Cardiac muscle cell (in vitro differentiated cells and primary cell): Measurements from ENCODE around the gene RNGTT. TPM values are rescaled to one million over a fixed set of nuclear protein-coding genes. Genes with fewer than 3 reads are reported as not detected.

Experiments used
- DNase-seq, 2 donors: peaks; one replicate each; pipeline versions ENCODE4 v3.0.0 to v3.0.0-alpha.2; 2010 to 2017; ENCODE audit warnings: low read depth in 1 of 2, low spot score in 1 of 2
- H3K27ac ChIP-seq: fragments of 200-600 bp; sonication (generic); 2 replicates; pipeline ENCODE4 v1.5.1; 2016
- H3K27me3 ChIP-seq: fragments of 200-600 bp; sonication (generic); 2 replicates; pipeline ENCODE4 v1.6.0; 2016; ENCODE audit warnings: control low read depth
- H3K36me3 ChIP-seq: fragments of 200-600 bp; sonication (generic); 2 replicates; pipeline ENCODE4 v1.5.1; 2016; ENCODE audit warnings: control low read depth
- H3K4me1 ChIP-seq: fragments of 200-600 bp; sonication (generic); 2 replicates; pipeline ENCODE4 v1.8.1; 2017; ENCODE audit warnings: low read depth, mild to moderate bottlenecking, mixed run types
- H3K4me3 ChIP-seq: fragments of 200-600 bp; sonication (generic); 2 replicates; pipeline ENCODE4 v1.5.1; 2016; ENCODE audit warnings: mild to moderate bottlenecking
- H3K9me3 ChIP-seq: fragments of 200-600 bp; sonication (generic); 2 replicates; pipeline ENCODE4 v1.5.1; 2017; ENCODE audit warnings: low read depth, mild to moderate bottlenecking, control low read depth
- CTCF ChIP-seq: IDR thresholded peaks from 2 replicates; pipeline ENCODE4 v1.5.1; 2012; ENCODE audit warnings: low read depth, mild to moderate bottlenecking, low read length
- polyA plus RNA-seq: library from polyadenylated mRNA; unstranded; fragments of >200 nt; fragmentation: Nextera tagmentation; extraction: Ambion mirVana; gene quantifications from 2 replicates; pipeline ENCODE4 v1.2.1, GENCODE V29; 2016
- total RNA-seq: library from RNA; depleted of rRNA; stranded (reverse); fragments of >200 nt; gene quantifications from 2 replicates; pipeline ENCODE4 v1.2.3, GENCODE V29; 2016

Gene RNGTT
- total and polyA plus RNA-seq, 2 experiments from 2014 or later: 10.9 to 12.5 TPM

- Histone ChIP-seq H3K9me3 (no peaks in the 10 kb centered on the region), H3K27ac (no peak overlapping the region), H3K36me3 (no peaks in the 10 kb centered on the region), H3K4me1 (no peaks in the 10 kb centered on the region), H3K4me3 (no peak overlapping the region), H3K27me3 (no peaks in the 10 kb centered on the region)
- TF ChIP-seq CTCF: no peak
- DNase-seq: peak in 1 of 2 donors; percentile 70
Measured at GRCh38 chr6:88650029-88650619, 313.3 kb downstream of the RNGTT start.

DNA sequence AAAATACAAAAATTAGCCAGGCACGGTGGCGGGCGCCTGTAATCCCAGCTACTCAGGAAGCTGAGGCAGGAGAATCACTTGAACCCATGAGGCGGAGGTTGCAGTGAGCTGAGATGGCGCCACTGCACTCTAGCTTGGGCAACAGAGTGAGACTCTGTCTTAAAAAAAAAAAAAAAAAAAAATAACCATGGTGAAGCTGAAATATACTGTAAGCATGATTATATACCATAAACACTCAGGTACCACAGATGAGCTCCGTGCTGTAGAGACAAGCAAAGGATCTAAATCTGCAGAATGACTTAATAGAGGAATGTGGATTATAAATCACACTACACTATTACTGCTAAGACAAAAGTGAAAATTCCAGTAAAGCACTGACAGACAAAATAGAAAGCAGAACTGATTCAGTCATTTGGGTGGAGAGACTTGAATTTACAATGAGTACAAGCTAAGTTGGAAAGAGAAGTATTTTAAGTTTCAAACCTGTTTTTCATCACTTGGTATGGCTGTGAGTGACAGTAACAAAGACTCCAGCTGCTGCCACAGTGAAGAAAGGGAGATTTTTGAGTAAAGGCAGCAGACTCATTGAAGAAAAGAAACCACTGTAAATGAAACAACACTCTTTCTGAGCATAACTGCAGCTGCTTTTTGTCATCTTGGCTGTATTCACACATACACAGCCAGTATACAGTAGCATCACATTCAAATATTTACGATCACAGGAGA, 322.1 kb downstream of the RNGTT start:
- TF ChIP-seq CTCF: no peak

DNA sequence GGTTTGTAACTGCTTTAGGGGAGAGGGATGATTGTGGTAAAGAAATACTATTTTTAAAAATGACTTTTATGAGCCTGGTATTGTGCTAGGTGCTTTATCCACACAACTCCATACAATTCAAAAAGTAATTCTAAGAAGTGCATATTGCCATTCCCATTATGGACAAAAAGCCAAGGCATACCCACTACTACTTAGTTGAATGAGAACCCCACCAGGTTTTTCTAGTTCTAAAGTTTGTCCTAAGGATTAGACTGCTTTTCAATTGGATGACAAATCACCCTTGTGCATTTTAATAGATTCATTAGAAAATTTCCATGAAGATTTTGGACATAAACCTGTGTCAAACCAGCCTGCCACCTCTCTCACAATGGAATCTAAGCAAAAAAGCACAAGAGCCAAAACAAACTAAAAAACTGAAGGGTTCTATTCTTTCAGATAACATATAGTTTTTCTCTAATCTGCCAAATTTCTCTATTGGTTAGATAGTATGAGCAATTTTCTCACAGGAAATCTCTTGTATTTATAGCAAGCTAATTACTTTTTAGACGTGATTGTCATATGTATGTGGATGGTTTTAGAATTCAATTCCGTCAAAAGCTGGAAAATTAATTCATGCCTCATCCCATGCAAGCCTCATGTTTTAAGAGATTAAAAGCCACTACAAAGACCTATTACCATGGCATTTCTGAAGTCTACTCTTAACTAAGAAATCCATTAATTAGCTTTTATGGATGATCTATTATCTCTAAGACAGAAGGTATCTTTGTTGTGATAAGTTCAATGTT, 325.5 kb downstream of the RNGTT start:
- Histone ChIP-seq H3K4me3 (no peak overlapping the region), H3K4me1 (no peaks in the 10 kb centered on the region), H3K9me3 (no peaks in the 10 kb centered on the region), H3K27me3 (no peaks in the 10 kb centered on the region), H3K36me3 (no peaks in the 10 kb centered on the region), H3K27ac (no peak overlapping the region)
- TF ChIP-seq CTCF: no peak
- DNase-seq: no peak

More for the DNA sequence above, 322.1 kb downstream of the RNGTT start:
- H3K36me3 ChIP-seq: no peaks in the 10 kb centered on the region
- H3K4me1 ChIP-seq: no peaks in the 10 kb centered on the region
- H3K4me3 ChIP-seq: no peak overlapping the region
- peak overlapping the region; percentile 73 for H3K27ac ChIP-seq
- peak in 1 of 2 donors; percentile 5 for DNase-seq
- no peaks in the 10 kb centered on the region for H3K27me3 ChIP-seq
- H3K9me3 ChIP-seq: no peaks in the 10 kb centered on the region

DNA sequence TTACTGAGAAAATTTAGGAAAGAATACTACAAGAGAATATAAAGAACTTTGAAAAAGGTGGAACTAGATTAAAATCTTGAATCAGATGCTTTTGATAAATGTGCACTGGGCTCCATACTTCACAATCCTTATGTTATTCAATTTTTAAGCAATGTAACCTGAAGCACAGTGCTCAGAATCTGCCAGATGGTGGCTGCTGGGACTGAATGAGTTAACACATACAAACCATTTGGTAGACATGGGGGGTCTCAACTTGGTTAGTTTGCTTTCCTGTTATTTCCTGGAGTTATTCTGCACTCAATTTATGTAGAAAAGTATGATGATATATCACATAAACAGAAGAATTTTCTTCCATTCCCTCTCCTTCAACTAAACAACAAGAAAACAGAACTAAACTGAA, 326.5 kb downstream of the RNGTT start:
- no peak overlapping the region for H3K27ac ChIP-seq
- H3K4me3 ChIP-seq: no peak overlapping the region
- no peaks in the 10 kb centered on the region for H3K36me3 ChIP-seq
- H3K4me1 ChIP-seq: no peaks in the 10 kb centered on the region
- no peaks in the 10 kb centered on the region for H3K27me3 ChIP-seq
- TF ChIP-seq CTCF: no peak
- no peaks in the 10 kb centered on the region for H3K9me3 ChIP-seq
- DNase-seq: no peak

DNA sequence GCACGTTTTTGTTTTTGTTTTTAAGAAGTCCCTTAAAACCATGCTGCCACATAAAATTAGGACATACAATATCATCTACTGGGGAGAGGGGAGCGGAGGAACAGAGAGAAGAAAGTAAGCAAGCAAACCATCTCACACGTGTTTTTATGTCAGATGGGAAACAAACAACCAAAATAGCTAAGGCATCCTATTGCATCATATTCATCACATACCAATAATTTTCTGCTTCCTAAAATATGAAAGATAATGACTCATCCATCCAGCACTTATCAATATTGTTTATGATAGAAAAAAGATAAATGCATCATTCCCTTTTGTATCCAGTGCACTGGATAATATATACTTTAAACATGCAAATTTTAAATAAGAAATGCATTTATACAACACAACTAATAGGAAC, 329.6 kb downstream of the RNGTT start:
- DNase-seq: no peak
- no peaks in the 10 kb centered on the region for H3K27me3 ChIP-seq
- no peaks in the 10 kb centered on the region for H3K9me3 ChIP-seq
- H3K27ac ChIP-seq: no peak overlapping the region
- TF ChIP-seq CTCF: no peak
- H3K4me3 ChIP-seq: no peak overlapping the region
- H3K4me1 ChIP-seq: no peaks in the 10 kb centered on the region
- H3K36me3 ChIP-seq: no peaks in the 10 kb centered on the region
